ENCODE data around the gene CRB1.

CRB1 gene

GRCh38 chr1:197304638-197305200 is 36.7 kb downstream of the CRB1 start:
- DNase-seq = no peak

GRCh38 chr1:197305925-197306324 is 37.9 kb downstream of the CRB1 start:
- DNase-seq = no peak

GRCh38 chr1:197306381-197307062 is 38.5 kb downstream of the CRB1 start:
- no peak for DNase-seq

- no peak for DNase-seq
Observed at GRCh38 chr1:197307136-197307535, 39.1 kb downstream of the CRB1 start.

- no peak for DNase-seq
Observed at GRCh38 chr1:197307551-197307950, 39.5 kb downstream of the CRB1 start.

- no peak for DNase-seq
Observed at GRCh38 chr1:197311081-197311480, 43.0 kb downstream of the CRB1 start.

GRCh38 chr1:197312163-197312562 is 44.1 kb downstream of the CRB1 start:
- no peak for DNase-seq

- DNase-seq = no peak
Observed at GRCh38 chr1:197313713-197314112, 45.7 kb downstream of the CRB1 start.

- no peak for DNase-seq
Observed at GRCh38 chr1:197314682-197315081, 46.6 kb downstream of the CRB1 start.

GRCh38 chr1:197319631-197320030 is 51.6 kb downstream of the CRB1 start:
- no peak for DNase-seq

GRCh38 chr1:197320991-197321531 is 53.0 kb downstream of the CRB1 start:
- DNase-seq = no peak

GRCh38 chr1:197321811-197322210 is 53.8 kb downstream of the CRB1 start:
- DNase-seq = no peak

GRCh38 chr1:197327776-197328364 is 59.8 kb downstream of the CRB1 start:
- DNase-seq = no peak

GRCh38 chr1:197330213-197330612 is 62.2 kb downstream of the CRB1 start:
- DNase-seq = no peak

GRCh38 chr1:197331565-197331964 is 63.5 kb downstream of the CRB1 start:
- DNase-seq = no peak

GRCh38 chr1:197333041-197333440 is 65.0 kb downstream of the CRB1 start:
- DNase-seq = no peak

GRCh38 chr1:197336571-197336970 is 68.5 kb downstream of the CRB1 start:
- no peak for DNase-seq

- no peak for DNase-seq
Observed at GRCh38 chr1:197339106-197340060, 71.3 kb downstream of the CRB1 start.

- no peak for DNase-seq
Observed at GRCh38 chr1:197341626-197342025, 73.6 kb downstream of the CRB1 start.

- DNase-seq = no peak
Observed at GRCh38 chr1:197342044-197342565, 74.1 kb downstream of the CRB1 start.

GRCh38 chr1:197342669-197343068 is 74.6 kb downstream of the CRB1 start:
- no peak for DNase-seq

- DNase-seq = no peak
Observed at GRCh38 chr1:197343663-197344273, 75.7 kb downstream of the CRB1 start.
